Retinal pigment epithelial cell (primary cell): ENCODE data around the gene RAX2.

Experiments
- DNase-seq: peaks from one replicate; pipeline ENCODE4 v3.0.0-alpha.2; 2010; ENCODE audit warnings: low read depth
- H3K4me3 ChIP-seq: 2 replicates; pipeline ENCODE4 v1.5.1; 2011; ENCODE audit warnings: mild to moderate bottlenecking, low read length, control low read depth, moderate library complexity
- CTCF ChIP-seq: conservative IDR thresholded peaks from 2 replicates; pipeline ENCODE4 v1.5.1; 2011; ENCODE audit warnings: low read depth, low read length, control low read depth, inconsistent platforms

The RAX2 gene

GRCh38 chr19:3781603-3782002, 9.6 kb upstream of the RAX2 start:
- no peak for TF ChIP-seq CTCF
- H3K4me3 ChIP-seq, result no peak overlapping the region
- no peak for DNase-seq

GRCh38 chr19:3780786-3781304, 8.8 kb upstream of the RAX2 start:
- TF ChIP-seq CTCF, result no peak
- DNase-seq, result no peak
- no peak overlapping the region for H3K4me3 ChIP-seq

GRCh38 chr19:3778899-3779723, 7.1 kb upstream of the RAX2 start:
- no peak overlapping the region for H3K4me3 ChIP-seq
- DNase-seq, result no peak
- no peak for TF ChIP-seq CTCF

GRCh38 chr19:3778104-3778867, 6.3 kb upstream of the RAX2 start:
- DNase-seq, result no peak
- TF ChIP-seq CTCF, result no peak
- no peak overlapping the region for H3K4me3 ChIP-seq

- no peak for TF ChIP-seq CTCF
- no peak for DNase-seq
- H3K4me3 ChIP-seq, result no peak overlapping the region
Observed at GRCh38 chr19:3776479-3777040, 4.5 kb upstream of the RAX2 start.

GRCh38 chr19:3775831-3776230, 3.8 kb upstream of the RAX2 start:
- TF ChIP-seq CTCF, result no peak
- no peak for DNase-seq
- no peak overlapping the region for H3K4me3 ChIP-seq
